Neural cell (in vitro differentiated cells): ENCODE results near the gene HP.

Experiments used
- EP300 ChIP-seq: fragments of 450-650 bp; conservative IDR thresholded peaks from 2 replicates; pipeline ENCODE4 v1.6.1; 2014; ENCODE audit warnings: antibody characterized with exemption, mild to moderate bottlenecking, moderate library complexity; ENCODE audit not compliant: poor library complexity, severe bottlenecking
- EZH2 ChIP-seq: fragments of 200-600, 300-800 bp; shearing (Covaris generic), sonication (generic); IDR thresholded peaks from 2 replicates; pipeline ENCODE4 v1.6.1; 2014; ENCODE audit warnings: antibody characterized with exemption, low read length, borderline replicate concordance, mild to moderate bottlenecking; ENCODE audit not compliant: insufficient read depth, poor library complexity, severe bottlenecking
- MXI1 ChIP-seq: fragments of 450-650 bp; conservative IDR thresholded peaks from 2 replicates; pipeline ENCODE4 v1.6.1; 2014; ENCODE audit warnings: antibody characterized with exemption, mild to moderate bottlenecking; ENCODE audit not compliant: poor library complexity, severe bottlenecking
- POLR2AphosphoS5 ChIP-seq: IDR thresholded peaks from 2 replicates; pipeline ENCODE4 v1.6.1; 2012
- RAD21 ChIP-seq: fragments of 450-650 bp; conservative IDR thresholded peaks from 2 replicates; pipeline ENCODE4 v1.6.1; 2014; ENCODE audit warnings: antibody characterized with exemption, mild to moderate bottlenecking, moderate library complexity
- TAF1 ChIP-seq: IDR thresholded peaks from 2 replicates; pipeline ENCODE4 v1.6.1; 2012; ENCODE audit warnings: low read depth
- TF ChIP-seq, protein P1 (sequence below): fragments of 450-650 bp; IDR thresholded peaks from 2 replicates; pipeline ENCODE4 v1.5.1; 2014; ENCODE audit warnings: antibody characterized with exemption, mild to moderate bottlenecking, moderate library complexity; ENCODE audit not compliant: poor library complexity, severe bottlenecking
- TF ChIP-seq, protein P2 (sequence below): IDR thresholded peaks from 2 replicates; pipeline ENCODE4 v1.6.1; 2012; ENCODE audit warnings: borderline replicate concordance

GRCh38 chr16:72083778-72084404 lies 29.6 kb downstream of the HP start:
- TF ChIP-seq, protein P1, sequence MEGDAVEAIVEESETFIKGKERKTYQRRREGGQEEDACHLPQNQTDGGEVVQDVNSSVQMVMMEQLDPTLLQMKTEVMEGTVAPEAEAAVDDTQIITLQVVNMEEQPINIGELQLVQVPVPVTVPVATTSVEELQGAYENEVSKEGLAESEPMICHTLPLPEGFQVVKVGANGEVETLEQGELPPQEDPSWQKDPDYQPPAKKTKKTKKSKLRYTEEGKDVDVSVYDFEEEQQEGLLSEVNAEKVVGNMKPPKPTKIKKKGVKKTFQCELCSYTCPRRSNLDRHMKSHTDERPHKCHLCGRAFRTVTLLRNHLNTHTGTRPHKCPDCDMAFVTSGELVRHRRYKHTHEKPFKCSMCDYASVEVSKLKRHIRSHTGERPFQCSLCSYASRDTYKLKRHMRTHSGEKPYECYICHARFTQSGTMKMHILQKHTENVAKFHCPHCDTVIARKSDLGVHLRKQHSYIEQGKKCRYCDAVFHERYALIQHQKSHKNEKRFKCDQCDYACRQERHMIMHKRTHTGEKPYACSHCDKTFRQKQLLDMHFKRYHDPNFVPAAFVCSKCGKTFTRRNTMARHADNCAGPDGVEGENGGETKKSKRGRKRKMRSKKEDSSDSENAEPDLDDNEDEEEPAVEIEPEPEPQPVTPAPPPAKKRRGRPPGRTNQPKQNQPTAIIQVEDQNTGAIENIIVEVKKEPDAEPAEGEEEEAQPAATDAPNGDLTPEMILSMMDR: no peak
- TF ChIP-seq EZH2 (no peak), POLR2AphosphoS5 (no peak), MXI1 (no peak), TAF1 (no peak), EP300 (no peak), RAD21 (no peak)
- TF ChIP-seq, protein P2, sequence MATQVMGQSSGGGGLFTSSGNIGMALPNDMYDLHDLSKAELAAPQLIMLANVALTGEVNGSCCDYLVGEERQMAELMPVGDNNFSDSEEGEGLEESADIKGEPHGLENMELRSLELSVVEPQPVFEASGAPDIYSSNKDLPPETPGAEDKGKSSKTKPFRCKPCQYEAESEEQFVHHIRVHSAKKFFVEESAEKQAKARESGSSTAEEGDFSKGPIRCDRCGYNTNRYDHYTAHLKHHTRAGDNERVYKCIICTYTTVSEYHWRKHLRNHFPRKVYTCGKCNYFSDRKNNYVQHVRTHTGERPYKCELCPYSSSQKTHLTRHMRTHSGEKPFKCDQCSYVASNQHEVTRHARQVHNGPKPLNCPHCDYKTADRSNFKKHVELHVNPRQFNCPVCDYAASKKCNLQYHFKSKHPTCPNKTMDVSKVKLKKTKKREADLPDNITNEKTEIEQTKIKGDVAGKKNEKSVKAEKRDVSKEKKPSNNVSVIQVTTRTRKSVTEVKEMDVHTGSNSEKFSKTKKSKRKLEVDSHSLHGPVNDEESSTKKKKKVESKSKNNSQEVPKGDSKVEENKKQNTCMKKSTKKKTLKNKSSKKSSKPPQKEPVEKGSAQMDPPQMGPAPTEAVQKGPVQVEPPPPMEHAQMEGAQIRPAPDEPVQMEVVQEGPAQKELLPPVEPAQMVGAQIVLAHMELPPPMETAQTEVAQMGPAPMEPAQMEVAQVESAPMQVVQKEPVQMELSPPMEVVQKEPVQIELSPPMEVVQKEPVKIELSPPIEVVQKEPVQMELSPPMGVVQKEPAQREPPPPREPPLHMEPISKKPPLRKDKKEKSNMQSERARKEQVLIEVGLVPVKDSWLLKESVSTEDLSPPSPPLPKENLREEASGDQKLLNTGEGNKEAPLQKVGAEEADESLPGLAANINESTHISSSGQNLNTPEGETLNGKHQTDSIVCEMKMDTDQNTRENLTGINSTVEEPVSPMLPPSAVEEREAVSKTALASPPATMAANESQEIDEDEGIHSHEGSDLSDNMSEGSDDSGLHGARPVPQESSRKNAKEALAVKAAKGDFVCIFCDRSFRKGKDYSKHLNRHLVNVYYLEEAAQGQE: no peak
